SK-N-SH (cell line): Measurements from ENCODE around the gene C8G.

ENCODE experiments used
- ELF1 ChIP-seq: IDR thresholded peaks from 2 replicates; pipeline ENCODE4 v1.4.0; 2012
- GATA2 ChIP-seq: sonication (generic); formaldehyde crosslinking; IDR thresholded peaks from 2 replicates; pipeline ENCODE4 v1.5.0; 2020; ENCODE audit warnings: mild to moderate bottlenecking, missing genetic modification reagents
- JUND ChIP-seq: IDR thresholded peaks from 2 replicates; pipeline ENCODE4 v1.4.0; 2012
- MXI1 ChIP-seq: IDR thresholded peaks from 2 replicates; pipeline ENCODE4 v1.6.1; 2012; ENCODE audit warnings: mild to moderate bottlenecking, low read depth, low read length, improper control_type of control experiment
- POLR2AphosphoS5 ChIP-seq: IDR thresholded peaks from 2 replicates; pipeline ENCODE4 v1.6.1; 2012; ENCODE audit warnings: low read depth, low read length
- RAD21 ChIP-seq: IDR thresholded peaks from 2 replicates; pipeline ENCODE4 v1.6.1; 2012; ENCODE audit warnings: mild to moderate bottlenecking, low read length
- RCOR1 ChIP-seq: fragments of 150-350 bp; IDR thresholded peaks from 2 replicates; pipeline ENCODE4 v1.6.1; 2017; ENCODE audit warnings: antibody characterized with exemption, low read length
- RFX5 ChIP-seq: IDR thresholded peaks from 2 replicates; pipeline ENCODE4 v1.6.1; 2012; ENCODE audit warnings: mild to moderate bottlenecking, improper control_type of control experiment, low read length
- TEAD4 ChIP-seq: IDR thresholded peaks from 2 replicates; pipeline ENCODE4 v1.4.0; 2012; ENCODE audit warnings: mild to moderate bottlenecking, borderline replicate concordance; ENCODE audit not compliant: insufficient read depth
- YY1 ChIP-seq: IDR thresholded peaks from 2 replicates; pipeline ENCODE4 v1.4.0; 2012; ENCODE audit warnings: low read depth, mild to moderate bottlenecking
- TF ChIP-seq, protein P1 (sequence below): IDR thresholded peaks from 2 replicates; pipeline ENCODE4 v1.6.1; 2012; ENCODE audit warnings: mild to moderate bottlenecking, low read depth, low read length, moderate library complexity
- TF ChIP-seq, protein P2 (sequence below): fragments of 200-600 bp; sonication (generic); IDR thresholded peaks from 2 replicates; pipeline ENCODE4 v1.6.1; 2017; ENCODE audit warnings: antibody characterized with exemption, mild to moderate bottlenecking, moderate library complexity
- TF ChIP-seq, protein P3 (sequence below): IDR thresholded peaks from 2 replicates; pipeline ENCODE4 v1.4.0; 2012; ENCODE audit warnings: low read depth

DNA sequence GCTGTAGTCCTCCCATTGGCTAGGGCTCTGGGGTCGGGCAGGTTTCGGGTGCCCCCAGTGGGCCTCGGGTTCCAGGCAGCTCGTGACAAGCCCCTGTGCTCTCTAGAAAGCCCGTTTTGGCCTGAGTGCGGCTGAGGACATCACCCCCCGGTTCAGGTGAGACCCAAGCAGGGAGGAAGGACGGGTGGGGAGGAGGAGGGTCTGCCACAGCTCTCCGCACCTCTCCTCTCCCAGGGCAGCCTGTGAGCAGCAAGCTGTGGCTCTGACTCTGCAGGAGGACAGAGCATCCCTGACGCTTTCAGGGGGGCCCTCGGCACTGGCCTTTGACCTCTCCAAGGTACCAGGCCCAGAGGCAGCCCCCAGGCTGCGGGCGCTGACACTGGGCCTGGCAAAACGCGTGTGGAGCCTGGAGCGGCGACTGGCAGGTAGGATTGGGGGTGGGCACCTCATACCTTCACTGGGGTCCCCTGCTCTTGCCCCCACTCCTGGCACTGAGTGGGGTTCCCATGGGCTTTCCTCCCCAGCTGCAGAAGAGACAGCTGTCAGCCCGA, 47.9 kb downstream of the C8G start:
- TF ChIP-seq, protein P1, sequence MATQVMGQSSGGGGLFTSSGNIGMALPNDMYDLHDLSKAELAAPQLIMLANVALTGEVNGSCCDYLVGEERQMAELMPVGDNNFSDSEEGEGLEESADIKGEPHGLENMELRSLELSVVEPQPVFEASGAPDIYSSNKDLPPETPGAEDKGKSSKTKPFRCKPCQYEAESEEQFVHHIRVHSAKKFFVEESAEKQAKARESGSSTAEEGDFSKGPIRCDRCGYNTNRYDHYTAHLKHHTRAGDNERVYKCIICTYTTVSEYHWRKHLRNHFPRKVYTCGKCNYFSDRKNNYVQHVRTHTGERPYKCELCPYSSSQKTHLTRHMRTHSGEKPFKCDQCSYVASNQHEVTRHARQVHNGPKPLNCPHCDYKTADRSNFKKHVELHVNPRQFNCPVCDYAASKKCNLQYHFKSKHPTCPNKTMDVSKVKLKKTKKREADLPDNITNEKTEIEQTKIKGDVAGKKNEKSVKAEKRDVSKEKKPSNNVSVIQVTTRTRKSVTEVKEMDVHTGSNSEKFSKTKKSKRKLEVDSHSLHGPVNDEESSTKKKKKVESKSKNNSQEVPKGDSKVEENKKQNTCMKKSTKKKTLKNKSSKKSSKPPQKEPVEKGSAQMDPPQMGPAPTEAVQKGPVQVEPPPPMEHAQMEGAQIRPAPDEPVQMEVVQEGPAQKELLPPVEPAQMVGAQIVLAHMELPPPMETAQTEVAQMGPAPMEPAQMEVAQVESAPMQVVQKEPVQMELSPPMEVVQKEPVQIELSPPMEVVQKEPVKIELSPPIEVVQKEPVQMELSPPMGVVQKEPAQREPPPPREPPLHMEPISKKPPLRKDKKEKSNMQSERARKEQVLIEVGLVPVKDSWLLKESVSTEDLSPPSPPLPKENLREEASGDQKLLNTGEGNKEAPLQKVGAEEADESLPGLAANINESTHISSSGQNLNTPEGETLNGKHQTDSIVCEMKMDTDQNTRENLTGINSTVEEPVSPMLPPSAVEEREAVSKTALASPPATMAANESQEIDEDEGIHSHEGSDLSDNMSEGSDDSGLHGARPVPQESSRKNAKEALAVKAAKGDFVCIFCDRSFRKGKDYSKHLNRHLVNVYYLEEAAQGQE = peak; percentile 39; the same call in 1 of the 2 replicates
- TF ChIP-seq JUND (no peak), TEAD4 (no peak), POLR2AphosphoS5 (no peak), RFX5 (no peak), YY1 (no peak), GATA2 (CRISPR knock-in tag) (no peak), MXI1 (no peak), ELF1 (no peak), RCOR1 (no peak), RAD21 (no peak)
- TF ChIP-seq, protein P2, sequence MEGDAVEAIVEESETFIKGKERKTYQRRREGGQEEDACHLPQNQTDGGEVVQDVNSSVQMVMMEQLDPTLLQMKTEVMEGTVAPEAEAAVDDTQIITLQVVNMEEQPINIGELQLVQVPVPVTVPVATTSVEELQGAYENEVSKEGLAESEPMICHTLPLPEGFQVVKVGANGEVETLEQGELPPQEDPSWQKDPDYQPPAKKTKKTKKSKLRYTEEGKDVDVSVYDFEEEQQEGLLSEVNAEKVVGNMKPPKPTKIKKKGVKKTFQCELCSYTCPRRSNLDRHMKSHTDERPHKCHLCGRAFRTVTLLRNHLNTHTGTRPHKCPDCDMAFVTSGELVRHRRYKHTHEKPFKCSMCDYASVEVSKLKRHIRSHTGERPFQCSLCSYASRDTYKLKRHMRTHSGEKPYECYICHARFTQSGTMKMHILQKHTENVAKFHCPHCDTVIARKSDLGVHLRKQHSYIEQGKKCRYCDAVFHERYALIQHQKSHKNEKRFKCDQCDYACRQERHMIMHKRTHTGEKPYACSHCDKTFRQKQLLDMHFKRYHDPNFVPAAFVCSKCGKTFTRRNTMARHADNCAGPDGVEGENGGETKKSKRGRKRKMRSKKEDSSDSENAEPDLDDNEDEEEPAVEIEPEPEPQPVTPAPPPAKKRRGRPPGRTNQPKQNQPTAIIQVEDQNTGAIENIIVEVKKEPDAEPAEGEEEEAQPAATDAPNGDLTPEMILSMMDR = no peak
- TF ChIP-seq, protein P3, sequence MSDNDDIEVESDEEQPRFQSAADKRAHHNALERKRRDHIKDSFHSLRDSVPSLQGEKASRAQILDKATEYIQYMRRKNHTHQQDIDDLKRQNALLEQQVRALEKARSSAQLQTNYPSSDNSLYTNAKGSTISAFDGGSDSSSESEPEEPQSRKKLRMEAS = no peak
